HS-5 (cell line): ENCODE results near the gene CCDC92B.
A peak's percentile ranks its signal among the peaks of the same experiment; 100 is the strongest.

Experiments used
- DNase-seq: peaks from one replicate; pipeline ENCODE4 v3.0.0-alpha.2; 2012; ENCODE audit warnings: low read depth

The CCDC92B gene

DNA sequence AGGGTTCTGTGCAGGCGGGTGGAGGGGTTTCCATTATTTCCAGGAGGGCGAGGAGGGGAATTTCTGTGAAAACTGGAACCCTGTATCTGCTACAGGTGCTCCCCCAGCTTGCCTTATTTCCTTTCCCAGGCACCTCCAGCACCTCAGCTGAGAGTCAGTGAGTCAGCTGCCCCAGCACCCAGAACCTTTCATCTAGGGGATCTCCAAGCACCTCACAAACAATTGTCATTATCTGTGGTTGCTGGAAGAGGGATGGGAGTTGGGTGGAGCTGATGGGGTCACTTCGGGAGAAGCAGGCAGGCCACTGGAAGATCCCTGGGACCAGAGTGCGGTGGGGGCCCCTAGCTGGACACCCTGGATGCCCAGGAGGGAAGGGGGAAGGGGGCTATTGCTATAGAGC lies 27.8 kb downstream of the CCDC92B start:
- DNase-seq = no peak

DNA sequence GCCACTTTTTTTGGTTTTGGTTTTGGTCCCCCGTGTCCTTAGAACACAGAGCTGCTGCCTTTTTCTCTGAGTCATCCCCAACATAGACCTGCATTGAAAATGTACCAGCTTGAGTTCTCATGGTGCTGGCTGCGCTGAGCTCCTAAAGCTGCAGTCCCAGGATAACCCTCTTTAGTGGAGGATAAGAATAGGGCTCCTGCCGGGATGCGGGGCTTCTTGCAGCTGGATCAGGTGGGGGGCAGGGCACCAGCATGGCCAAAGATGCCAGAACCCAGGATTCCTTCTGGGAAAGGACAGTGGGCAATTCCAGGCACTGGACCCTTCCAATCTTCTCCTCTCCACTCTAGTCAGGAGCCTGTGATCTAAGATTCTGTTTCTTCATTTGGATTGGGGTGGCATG lies 29.6 kb downstream of the CCDC92B start:
- DNase-seq = no peak

- no peak for DNase-seq
These were observed 31.1 kb downstream of the CCDC92B start for GRCh38 chr17:2718150-2718938.

DNA sequence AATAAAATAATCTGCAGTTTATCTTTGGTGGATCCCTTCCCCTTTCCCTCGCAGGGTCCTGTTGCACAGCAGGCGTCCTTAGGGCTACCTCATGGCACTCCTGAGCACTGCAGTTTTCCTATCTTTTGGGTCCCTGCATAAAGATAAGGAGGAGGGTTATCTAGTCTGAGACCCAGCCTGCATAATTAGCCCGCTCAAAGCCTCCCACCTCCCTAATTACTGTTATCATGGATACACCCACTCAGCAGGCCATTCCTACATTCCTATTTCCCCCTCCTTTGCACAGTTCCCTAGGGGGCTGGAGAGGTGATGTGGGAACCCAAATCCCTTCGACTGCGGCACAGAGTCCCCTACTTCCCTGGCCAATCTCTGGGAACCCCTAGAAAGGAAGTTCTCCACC lies 32.8 kb downstream of the CCDC92B start:
- DNase-seq = no peak

- DNase-seq = no peak
These were observed 35.6 kb downstream of the CCDC92B start for GRCh38 chr17:2713881-2714280.

GRCh38 chr17:2712300-2713043 lies 37.0 kb downstream of the CCDC92B start:
- DNase-seq = no peak

GRCh38 chr17:2711608-2712299 lies 37.7 kb downstream of the CCDC92B start, which contains the start of gene CLUH:
Gene CLUH, minus strand, starts transcription at chr17:2711764. Its CDS starts 103 bp downstream, at chr17:2711661.
- DNase-seq = peak; percentile 89

DNA sequence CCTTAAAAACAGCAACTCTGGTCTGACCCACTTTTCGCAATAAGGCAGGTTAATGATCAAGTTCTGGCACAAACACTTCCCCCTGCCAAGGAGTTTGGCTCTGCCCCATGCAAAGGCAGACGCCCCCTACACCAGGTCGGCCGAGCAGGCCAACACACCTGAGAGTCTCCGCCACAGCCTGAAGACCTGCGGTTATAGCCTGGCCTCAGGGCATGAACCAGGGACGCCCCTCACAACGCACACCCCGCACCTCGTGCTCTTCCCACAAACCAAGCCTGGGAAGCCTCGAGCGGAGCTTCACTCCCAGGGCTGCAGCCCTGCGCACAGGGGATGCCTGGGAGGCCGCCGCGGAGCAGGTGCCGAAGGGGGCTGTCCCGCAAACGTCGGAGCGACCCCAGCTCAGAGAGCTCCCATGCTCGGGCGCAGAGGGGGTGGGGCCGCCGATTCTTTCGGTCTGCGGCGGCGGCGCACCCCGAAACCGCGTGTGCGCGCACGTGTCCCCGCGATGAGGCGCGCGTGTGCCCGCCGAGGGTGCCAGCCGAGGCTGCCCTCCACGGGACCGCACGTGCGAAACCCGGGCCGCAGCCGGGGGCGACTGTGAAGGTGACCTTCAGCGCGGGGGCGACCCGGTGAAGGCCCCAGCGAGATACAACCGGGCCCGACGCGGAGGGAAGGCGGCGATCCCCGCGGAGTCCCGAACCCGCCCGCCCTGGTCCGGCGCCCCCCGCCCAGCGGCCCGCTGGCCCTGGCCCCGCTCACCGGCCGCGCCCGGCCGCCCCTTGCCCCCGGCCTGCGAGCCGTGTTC lies 38.4 kb downstream of the CCDC92B start:
- DNase-seq = no peak

DNA sequence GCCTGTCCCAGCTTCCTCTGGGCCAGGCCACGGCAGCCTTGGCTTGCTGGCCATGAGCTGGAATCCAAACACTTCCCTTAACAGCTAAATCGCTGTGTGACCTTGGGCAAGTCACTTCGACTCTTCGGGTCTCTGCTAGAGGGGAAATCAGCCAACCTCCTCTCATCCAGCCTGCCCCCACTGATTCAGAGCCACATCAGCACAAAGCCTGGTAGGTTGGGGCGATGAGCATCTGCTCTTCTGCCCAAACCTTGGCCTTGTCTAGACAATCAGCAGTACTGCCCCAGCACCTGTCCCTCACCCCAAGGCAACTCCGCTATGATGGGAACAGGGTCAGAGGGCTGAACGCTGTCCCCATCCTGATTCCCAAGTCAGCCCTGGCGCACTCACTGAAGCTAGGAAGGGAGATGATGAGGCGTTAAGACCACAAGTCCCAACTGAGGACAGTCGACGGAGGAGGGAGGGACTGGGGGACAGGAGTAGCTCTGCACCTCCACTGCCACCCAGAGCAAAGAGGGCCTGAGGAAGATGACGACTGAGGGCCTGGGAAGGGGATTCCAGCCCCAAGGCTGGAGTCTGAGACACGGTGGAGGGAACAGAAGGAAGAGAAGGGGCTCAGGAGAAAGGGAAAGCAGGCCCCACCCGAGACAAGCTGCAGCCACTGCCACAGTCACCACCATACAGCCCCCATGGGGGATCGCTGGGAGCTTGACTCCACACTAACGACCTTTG lies 39.2 kb downstream of the CCDC92B start:
- DNase-seq = no peak

DNA sequence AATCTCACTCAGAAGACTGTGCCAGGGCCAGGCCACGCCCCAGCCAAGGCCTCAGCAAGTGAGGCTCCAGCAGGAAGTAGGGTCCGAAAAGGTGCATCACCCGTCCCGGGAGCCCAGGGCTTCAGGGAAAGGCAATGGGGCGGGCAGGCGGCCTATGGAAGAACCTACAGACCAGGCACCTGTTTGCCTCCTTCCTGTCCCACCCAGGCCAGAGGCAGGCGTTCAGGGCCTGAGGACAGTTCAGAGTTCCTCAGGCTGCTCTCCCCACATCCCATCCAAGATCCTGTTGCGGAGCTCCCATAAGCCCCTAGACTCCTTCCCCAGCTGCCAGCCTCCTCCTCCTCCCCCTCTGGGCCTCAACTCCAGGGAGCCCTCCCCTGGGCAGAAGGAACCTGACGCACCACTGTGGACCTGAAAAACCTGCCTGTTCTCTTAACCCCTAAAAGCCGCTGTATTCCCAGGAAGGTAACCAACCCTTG lies 40.2 kb downstream of the CCDC92B start:
- DNase-seq = no peak

DNA sequence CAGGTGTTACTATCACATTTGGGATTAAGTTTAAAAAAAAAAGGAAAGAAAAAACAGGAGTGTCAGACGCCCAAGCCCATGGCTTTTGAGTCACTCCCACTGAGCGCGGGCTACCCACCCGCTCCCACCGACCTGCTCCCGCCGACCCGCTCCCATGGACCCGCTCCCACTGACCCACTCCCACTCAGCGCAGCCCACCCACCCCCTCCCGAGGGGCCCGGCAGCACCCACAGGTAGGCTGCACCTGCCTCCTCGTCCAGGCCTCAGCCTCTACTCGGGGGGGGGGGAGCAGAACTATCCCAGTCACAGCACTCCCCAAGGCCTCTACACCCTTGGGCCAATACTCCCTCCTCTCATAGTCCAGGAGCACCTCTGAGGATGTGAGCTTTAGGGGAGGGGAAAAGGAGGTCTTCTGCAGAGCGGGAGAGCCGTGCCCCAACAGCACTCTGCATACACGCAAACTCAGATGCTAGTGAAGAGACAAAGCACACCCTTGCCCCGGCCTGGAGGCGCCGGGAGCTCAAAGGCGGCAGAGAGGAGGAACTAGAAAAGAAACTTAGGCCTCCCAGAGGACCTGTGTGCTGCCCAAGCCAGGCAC lies 40.8 kb downstream of the CCDC92B start:
- no peak for DNase-seq

DNA sequence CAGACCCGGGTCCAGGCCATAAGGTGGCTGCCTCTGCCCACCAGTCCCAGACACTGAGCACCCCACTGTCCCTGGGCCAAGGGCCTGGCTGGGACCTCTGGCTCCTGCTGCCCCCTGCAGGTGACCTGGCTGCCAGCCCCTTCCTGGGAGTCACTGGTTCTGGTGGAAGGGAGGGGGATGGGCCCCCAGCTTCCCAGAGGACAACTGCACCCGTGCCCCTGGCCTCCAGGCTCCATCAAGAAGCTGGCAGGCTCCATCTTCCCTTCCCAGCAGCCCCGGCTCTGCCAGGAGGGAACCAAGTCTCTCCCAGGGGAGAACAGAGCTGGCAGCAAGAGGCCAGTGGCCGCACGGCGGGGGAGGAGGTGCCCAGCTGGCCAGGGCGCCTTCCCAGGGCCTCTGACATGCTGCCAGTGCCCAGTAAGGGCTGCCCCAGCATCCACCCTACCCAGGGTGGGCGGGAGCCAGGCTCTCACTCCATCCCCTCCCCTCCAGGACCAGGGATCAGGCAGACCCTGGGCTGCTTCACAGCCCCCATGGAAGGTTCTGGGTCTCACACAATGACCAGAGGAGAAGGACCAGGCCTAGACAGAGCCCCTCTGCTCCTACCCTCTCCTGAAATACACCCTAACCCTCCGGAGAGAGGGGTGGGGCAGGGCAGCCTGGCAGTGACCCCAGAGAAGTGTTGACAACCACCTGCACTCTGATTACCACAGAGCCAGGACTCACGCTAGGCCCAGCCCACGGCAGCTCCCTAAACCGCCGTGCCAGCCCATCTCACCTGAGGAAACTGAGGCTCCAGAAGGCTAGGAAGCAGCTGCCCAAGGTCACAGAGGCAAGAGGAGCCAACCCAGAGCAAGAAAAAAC lies 41.5 kb downstream of the CCDC92B start:
- DNase-seq = no peak

DNA sequence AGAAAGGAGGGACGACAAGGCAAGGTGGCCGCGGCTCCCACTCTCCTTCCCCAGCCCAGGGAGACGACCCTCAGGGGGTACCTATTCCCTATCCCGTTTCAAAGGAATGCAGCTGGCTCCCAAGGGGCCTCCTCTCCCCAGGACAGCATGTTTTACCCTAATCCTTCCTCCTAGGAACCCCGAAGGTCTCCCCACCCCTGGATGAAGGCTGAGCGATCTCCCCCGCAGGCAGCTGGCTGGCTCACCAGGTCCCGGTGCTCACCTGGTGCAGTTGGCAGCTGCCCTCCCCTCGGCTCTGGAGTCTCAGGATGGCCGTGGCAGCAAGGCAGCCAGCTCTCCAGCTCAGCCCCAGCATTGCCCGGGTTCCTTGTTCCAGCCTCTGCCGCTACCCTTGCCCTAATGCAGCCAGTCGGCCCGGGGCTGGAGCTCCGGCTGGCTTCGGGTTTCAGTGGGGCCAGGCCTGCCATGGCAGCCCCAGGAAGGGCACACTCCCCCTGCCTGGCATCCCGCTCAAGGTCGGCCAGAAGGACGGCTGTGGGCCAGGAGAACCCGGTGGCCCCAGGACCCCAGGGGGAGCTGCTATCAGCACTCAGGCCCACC lies 42.4 kb downstream of the CCDC92B start:
- DNase-seq = no peak

GRCh38 chr17:2705888-2706795 lies 43.3 kb downstream of the CCDC92B start:
- no peak for DNase-seq

- DNase-seq = no peak
These were observed 44.2 kb downstream of the CCDC92B start for GRCh38 chr17:2705263-2705662.

GRCh38 chr17:2704890-2705248 lies 44.6 kb downstream of the CCDC92B start:
- DNase-seq = no peak

DNA sequence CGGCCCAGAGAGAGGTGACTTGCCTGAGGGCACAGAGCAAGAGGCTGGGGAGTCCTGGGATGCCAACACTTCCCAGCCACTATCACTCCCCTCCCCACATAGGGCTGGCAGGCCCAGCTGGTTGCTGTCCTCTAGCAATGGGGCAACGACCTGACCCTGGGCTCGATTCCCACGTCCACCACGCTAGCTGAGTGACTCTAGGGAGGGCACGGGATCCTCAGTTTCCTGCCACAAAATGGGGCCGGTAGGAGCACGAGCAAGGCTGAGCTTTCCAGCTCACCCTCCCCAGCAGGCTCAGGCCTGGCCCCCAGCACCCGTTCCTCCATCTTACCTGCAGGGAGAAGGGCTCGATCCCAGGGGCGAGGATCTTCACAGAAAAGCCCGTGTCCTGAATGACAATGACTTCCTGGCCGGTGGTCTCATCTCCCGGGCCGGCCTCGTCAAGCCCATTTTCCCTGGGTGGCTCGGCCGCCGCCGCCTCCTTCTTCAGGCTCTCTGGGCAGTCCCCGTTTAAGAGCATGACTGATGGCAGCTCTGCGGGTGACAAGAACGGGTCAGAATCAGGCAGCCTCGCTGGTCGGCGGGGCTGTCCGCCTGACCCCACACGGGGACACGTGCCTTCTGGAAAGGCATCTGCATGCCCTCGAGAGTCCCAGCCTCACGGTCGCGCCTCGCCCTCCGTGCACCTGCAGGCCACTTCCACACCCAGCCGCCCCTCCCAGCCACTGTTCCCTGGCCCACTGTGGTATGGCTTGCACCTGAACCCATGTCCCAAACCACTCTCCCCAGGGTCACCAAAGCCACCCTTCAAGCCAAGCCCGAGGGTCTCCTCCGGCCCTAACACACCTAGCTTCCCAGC lies 45.2 kb downstream of the CCDC92B start:
- no peak for DNase-seq
